Measurements from ENCODE around the gene CADM1.

DNA sequence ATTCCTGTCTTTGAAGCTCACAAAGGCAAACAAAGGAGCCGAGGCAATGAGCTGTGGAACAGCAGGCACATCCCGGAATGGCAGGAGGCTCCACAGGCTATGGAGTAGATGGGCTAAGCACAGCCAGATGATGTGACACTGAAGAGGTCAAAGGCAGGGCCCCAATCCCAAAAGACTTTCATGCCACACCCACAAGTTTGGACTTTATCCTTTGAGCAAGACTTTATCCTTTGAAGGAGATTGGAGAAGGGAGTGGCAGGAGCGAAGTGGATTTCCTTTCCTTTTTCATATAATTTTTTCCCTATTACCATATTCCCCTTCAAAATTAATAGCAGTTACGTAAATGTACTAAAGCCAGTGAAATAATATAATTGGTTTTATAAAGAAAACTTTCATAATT, 379.4 kb downstream of the CADM1 start:
- TF ChIP-seq POLR2A (IDR thresholded peaks at IDR 0.05; ENCODE audit: low read depth) = no peak
- TF ChIP-seq, protein P1, sequence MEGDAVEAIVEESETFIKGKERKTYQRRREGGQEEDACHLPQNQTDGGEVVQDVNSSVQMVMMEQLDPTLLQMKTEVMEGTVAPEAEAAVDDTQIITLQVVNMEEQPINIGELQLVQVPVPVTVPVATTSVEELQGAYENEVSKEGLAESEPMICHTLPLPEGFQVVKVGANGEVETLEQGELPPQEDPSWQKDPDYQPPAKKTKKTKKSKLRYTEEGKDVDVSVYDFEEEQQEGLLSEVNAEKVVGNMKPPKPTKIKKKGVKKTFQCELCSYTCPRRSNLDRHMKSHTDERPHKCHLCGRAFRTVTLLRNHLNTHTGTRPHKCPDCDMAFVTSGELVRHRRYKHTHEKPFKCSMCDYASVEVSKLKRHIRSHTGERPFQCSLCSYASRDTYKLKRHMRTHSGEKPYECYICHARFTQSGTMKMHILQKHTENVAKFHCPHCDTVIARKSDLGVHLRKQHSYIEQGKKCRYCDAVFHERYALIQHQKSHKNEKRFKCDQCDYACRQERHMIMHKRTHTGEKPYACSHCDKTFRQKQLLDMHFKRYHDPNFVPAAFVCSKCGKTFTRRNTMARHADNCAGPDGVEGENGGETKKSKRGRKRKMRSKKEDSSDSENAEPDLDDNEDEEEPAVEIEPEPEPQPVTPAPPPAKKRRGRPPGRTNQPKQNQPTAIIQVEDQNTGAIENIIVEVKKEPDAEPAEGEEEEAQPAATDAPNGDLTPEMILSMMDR (IDR thresholded peaks at IDR 0.05) = no peak
- no peak for TF ChIP-seq POLR2AphosphoS5 (IDR thresholded peaks at IDR 0.05)
- TF ChIP-seq EP300 (IDR thresholded peaks at IDR 0.05) = no peak

All from esophagus muscularis mucosa (tissue), 4 donors.